GM19239 (cell line): Measurements from ENCODE around the gene SURF1.
"Not testable (repeated sequence)": the region's sequence is repeated elsewhere in the genome, so short reads cannot be mapped to it uniquely, and the experiment has no call there.

Source experiments
- DNase-seq: peaks from one replicate; pipeline ENCODE4 v3.0.0; 2011; ENCODE audit warnings: low spot score; ENCODE audit not compliant: insufficient read length
- FAIRE-seq: peaks from 2 replicates; lab custom pipeline; 2011; peaks lifted over from hg19 to GRCh38; lab: Jason Lieb, UNC

The SURF1 gene

GRCh38 chr9:133385452-133385851, 29.2 kb upstream of the SURF1 start:
- FAIRE-seq (no peak), DNase-seq (no peak)

- DNase-seq, result no peak
- no peak for FAIRE-seq
Measured at GRCh38 chr9:133384736-133385321, 28.5 kb upstream of the SURF1 start.

GRCh38 chr9:133383438-133383837, 27.2 kb upstream of the SURF1 start:
- DNase-seq (no peak), FAIRE-seq (no peak)

- no peak for DNase-seq
- no peak for FAIRE-seq
Measured at GRCh38 chr9:133382507-133383141, 26.3 kb upstream of the SURF1 start.

GRCh38 chr9:133380734-133381133, 24.4 kb upstream of the SURF1 start:
- FAIRE-seq, result no peak
- no peak for DNase-seq

GRCh38 chr9:133379153-133380086, 23.1 kb upstream of the SURF1 start:
- DNase-seq (no peak), FAIRE-seq (no peak)

GRCh38 chr9:133378408-133378962, 22.2 kb upstream of the SURF1 start:
- FAIRE-seq (no peak), DNase-seq (no peak)

GRCh38 chr9:133377721-133378216, 21.5 kb upstream of the SURF1 start:
- FAIRE-seq (no peak), DNase-seq (no peak)

GRCh38 chr9:133377280-133377679, 21.0 kb upstream of the SURF1 start:
- FAIRE-seq, DNase-seq: not testable (repeated sequence)

- DNase-seq (peak; percentile 100), FAIRE-seq (no peak)
Measured at GRCh38 chr9:133375724-133376654, 19.7 kb upstream of the SURF1 start, which contains the start of the genes STKLD1 and SURF4. TSS of gene STKLD1 (plus strand) at chr9:133376366. CDS start at chr9:133376474, 108 bp downstream. TSS of gene SURF4 (minus strand) at chr9:133376060. CDS start at chr9:133375969, 91 bp downstream.

GRCh38 chr9:133375116-133375723, 18.9 kb upstream of the SURF1 start:
- FAIRE-seq (peak; percentile 73), DNase-seq (peak; percentile 32)

GRCh38 chr9:133374612-133375115, 18.4 kb upstream of the SURF1 start:
- DNase-seq, result no peak
- FAIRE-seq, result no peak

- FAIRE-seq (no peak), DNase-seq (no peak)
Measured at GRCh38 chr9:133372144-133372543, 15.9 kb upstream of the SURF1 start.

GRCh38 chr9:133371261-133371711, 15.0 kb upstream of the SURF1 start:
- FAIRE-seq (no peak), DNase-seq (no peak)

GRCh38 chr9:133370685-133371084, 14.4 kb upstream of the SURF1 start:
- FAIRE-seq (no peak), DNase-seq (no peak)

GRCh38 chr9:133369933-133370332, 13.6 kb upstream of the SURF1 start:
- no peak for FAIRE-seq
- no peak for DNase-seq

- no peak for DNase-seq
- FAIRE-seq, result no peak
Measured at GRCh38 chr9:133369422-133369821, 13.1 kb upstream of the SURF1 start.

- FAIRE-seq, result no peak
- no peak for DNase-seq
Measured at GRCh38 chr9:133368249-133368881, 12.1 kb upstream of the SURF1 start.
